ENCODE measurements around the gene MAGIX. TPM values are rescaled to one million over a fixed set of nuclear protein-coding genes. Genes with fewer than 3 reads are reported as not detected.

MAGIX gene
- total RNA-seq, 5 donors from 2014 or later (not counting 1 experiment from before 2014, with no cell fraction given): 0.56 to 1.9 (median 1.6) TPM

DNA sequence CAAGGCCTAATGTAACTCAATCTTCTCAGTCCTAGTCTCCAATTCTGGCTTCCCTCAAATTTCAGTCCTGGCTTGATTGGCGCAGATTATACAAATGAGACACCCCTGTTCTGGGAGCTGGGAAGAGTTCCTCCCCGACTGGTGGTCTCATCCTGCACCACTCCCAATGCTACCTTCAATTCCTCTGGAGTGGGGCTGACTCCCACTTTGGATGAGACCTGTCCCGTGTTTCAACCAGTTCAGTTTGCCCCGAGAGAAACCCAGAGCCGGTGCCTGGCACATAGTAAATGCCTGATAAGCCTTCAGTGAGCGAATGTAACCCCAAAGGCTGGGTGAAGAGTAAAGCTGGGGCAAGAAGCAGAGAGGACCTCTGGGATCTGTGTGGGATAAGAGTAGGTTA lies 41.5 kb downstream of the MAGIX start:
- DNase-seq (no peak), ATAC-seq (replicated peaks in 1 of 4) (no peak)
- Mint-ChIP-seq H3K4me1 (peaks cover 3 to 7% (median 6%) of the 10 kb centered on the region in 3 donors), H3K36me3 (peaks cover 3% of the 10 kb centered on the region), H3K4me3 (no peak overlapping the region), H3K27me3 (no peaks in the 10 kb centered on the region), H3K27ac (no peak overlapping the region), H3K9me3 (no peaks in the 10 kb centered on the region)
- ChIA-PET POLR2A (no interaction called here), CTCF (no interaction called here)
- H3K36me3 ChIP-seq (ENCODE audit: control insufficient read depth in 2 of 2, extremely low read depth in 1 of 2, insufficient read depth in 1 of 2, low read length in 1 of 2): no peaks in the 10 kb centered on the region
- H3K9me3 ChIP-seq: no peaks in the 10 kb centered on the region
- H3K27me3 ChIP-seq (replicated peaks in 1 of 2; ENCODE audit: control insufficient read depth in 2 of 2, extremely low read depth in 1 of 2, insufficient read depth in 2 of 2, low read length in 1 of 2): peaks cover 0 to 8% of the 10 kb centered on the region in 2 experiments
- no peak overlapping the region for H3K27ac ChIP-seq (ENCODE audit: low read length)
- H3K4me1 ChIP-seq (ENCODE audit: control insufficient read depth in 1 of 2, extremely low read depth in 1 of 2, insufficient read depth in 2 of 2, low read length in 2 of 2): peaks cover 2 to 13% of the 10 kb centered on the region in 2 experiments
- WGBS (ENCODE audit: insufficient coverage): 80% methylated on average over 2 of the region's 6 CpGs
- no peak overlapping the region for H3K4me3 ChIP-seq (ENCODE audit: control insufficient read depth in 1 of 2, extremely low read depth in 1 of 2, low read length in 1 of 2)

GRCh38 chrX:49204709-49205108 lies 42.2 kb downstream of the MAGIX start:
- Mint-ChIP-seq H3K27ac (no peak overlapping the region), H3K36me3 (peaks cover 3% of the 10 kb centered on the region), H3K4me3 (no peak overlapping the region), H3K4me1 (peaks cover 3 to 6% (median 6%) of the 10 kb centered on the region in 3 donors), H3K9me3 (no peaks in the 10 kb centered on the region), H3K27me3 (no peaks in the 10 kb centered on the region)
- Histone ChIP-seq H3K4me1 (ENCODE audit: control insufficient read depth in 1 of 2, extremely low read depth in 1 of 2, insufficient read depth in 2 of 2, low read length in 2 of 2) (peaks cover 2 to 8% of the 10 kb centered on the region in 2 experiments), H3K27ac (ENCODE audit: low read length) (no peak overlapping the region), H3K9me3 (no peaks in the 10 kb centered on the region), H3K4me3 (ENCODE audit: control insufficient read depth in 1 of 2, extremely low read depth in 1 of 2, low read length in 1 of 2) (no peak overlapping the region), H3K36me3 (ENCODE audit: control insufficient read depth in 2 of 2, extremely low read depth in 1 of 2, insufficient read depth in 1 of 2, low read length in 1 of 2) (no peaks in the 10 kb centered on the region), H3K27me3 (replicated peaks in 1 of 2; ENCODE audit: control insufficient read depth in 2 of 2, extremely low read depth in 1 of 2, insufficient read depth in 2 of 2, low read length in 1 of 2) (peaks cover 0 to 5% of the 10 kb centered on the region in 2 experiments)
- POLR2A ChIA-PET: no interaction called here
- no CpG with 5 or more reads among the region's 4 CpGs for WGBS (ENCODE audit: insufficient coverage)
- CTCF ChIA-PET: no interaction called here
- ATAC-seq (replicated peaks in 1 of 4) (no peak), DNase-seq (no peak)

GRCh38 chrX:49205443-49205842 lies 42.9 kb downstream of the MAGIX start:
- WGBS (ENCODE audit: insufficient coverage): no CpG with 5 or more reads among the region's 13 CpGs
- ChIA-PET CTCF (no interaction called here), POLR2A (no interaction called here)
- H3K36me3 ChIP-seq (ENCODE audit: control insufficient read depth in 2 of 2, extremely low read depth in 1 of 2, insufficient read depth in 1 of 2, low read length in 1 of 2): no peaks in the 10 kb centered on the region
- no peaks in the 10 kb centered on the region for H3K27me3 Mint-ChIP-seq
- H3K4me1 ChIP-seq (ENCODE audit: control insufficient read depth in 1 of 2, extremely low read depth in 1 of 2, insufficient read depth in 2 of 2, low read length in 2 of 2): peaks cover 1 to 3% of the 10 kb centered on the region in 2 experiments
- H3K36me3 Mint-ChIP-seq: peaks cover 3% of the 10 kb centered on the region
- H3K4me1 Mint-ChIP-seq: peaks cover 3 to 5% (median 5%) of the 10 kb centered on the region in 3 donors
- H3K4me3 ChIP-seq (ENCODE audit: control insufficient read depth in 1 of 2, extremely low read depth in 1 of 2, low read length in 1 of 2): no peak overlapping the region
- DNase-seq (no peak), ATAC-seq (replicated peaks in 1 of 4) (no peak)
- H3K27ac Mint-ChIP-seq: no peak overlapping the region
- no peaks in the 10 kb centered on the region for H3K9me3 ChIP-seq
- H3K27me3 ChIP-seq (replicated peaks in 1 of 2; ENCODE audit: control insufficient read depth in 2 of 2, extremely low read depth in 1 of 2, insufficient read depth in 2 of 2, low read length in 1 of 2): peaks cover 0 to 11% of the 10 kb centered on the region in 2 experiments
- no peaks in the 10 kb centered on the region for H3K9me3 Mint-ChIP-seq
- no peak overlapping the region for H3K4me3 Mint-ChIP-seq
- H3K27ac ChIP-seq (ENCODE audit: low read length): no peak overlapping the region

DNA sequence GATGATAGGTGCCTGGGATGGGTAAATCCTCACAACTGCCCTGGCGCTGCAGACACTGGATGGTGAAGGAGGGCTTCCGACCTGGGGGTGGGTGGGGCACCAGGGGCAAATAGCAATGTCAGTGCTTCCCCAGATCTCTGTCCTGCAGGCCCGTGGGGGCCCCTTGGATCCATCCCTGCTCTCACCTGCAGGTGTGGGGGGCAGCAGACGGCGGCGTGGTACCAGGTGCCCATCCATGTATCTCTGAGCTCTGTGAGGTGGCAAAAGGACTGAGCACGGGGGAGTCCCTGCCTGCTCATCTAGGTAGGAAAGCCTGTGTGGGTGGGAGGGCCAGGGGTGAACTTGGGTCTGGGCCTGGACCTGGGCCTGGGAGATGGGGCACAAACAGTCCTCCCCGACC lies 44.0 kb downstream of the MAGIX start:
- Mint-ChIP-seq H3K9me3 (no peaks in the 10 kb centered on the region), H3K4me1 (peaks cover 0 to 2% (median 0%) of the 10 kb centered on the region in 3 donors), H3K4me3 (no peak overlapping the region), H3K27me3 (no peaks in the 10 kb centered on the region), H3K27ac (no peak overlapping the region), H3K36me3 (peaks cover 3% of the 10 kb centered on the region)
- DNase-seq (no peak), ATAC-seq (replicated peaks in 1 of 4) (no peak)
- POLR2A ChIA-PET: no interaction called here
- Histone ChIP-seq H3K9me3 (no peaks in the 10 kb centered on the region), H3K36me3 (ENCODE audit: control insufficient read depth in 2 of 2, extremely low read depth in 1 of 2, insufficient read depth in 1 of 2, low read length in 1 of 2) (no peaks in the 10 kb centered on the region), H3K4me3 (ENCODE audit: control insufficient read depth in 1 of 2, extremely low read depth in 1 of 2, low read length in 1 of 2) (no peak overlapping the region), H3K27ac (ENCODE audit: low read length) (no peak overlapping the region), H3K4me1 (ENCODE audit: control insufficient read depth in 1 of 2, extremely low read depth in 1 of 2, insufficient read depth in 2 of 2, low read length in 2 of 2) (peaks cover 0 to 2% of the 10 kb centered on the region in 2 experiments), H3K27me3 (replicated peaks in 1 of 2; ENCODE audit: control insufficient read depth in 2 of 2, extremely low read depth in 1 of 2, insufficient read depth in 2 of 2, low read length in 1 of 2) (peaks cover 0 to 16% of the 10 kb centered on the region in 2 experiments)
- CTCF ChIA-PET: no interaction called here
- WGBS (ENCODE audit: insufficient coverage): 82% methylated on average over 2 of the region's 8 CpGs

DNA sequence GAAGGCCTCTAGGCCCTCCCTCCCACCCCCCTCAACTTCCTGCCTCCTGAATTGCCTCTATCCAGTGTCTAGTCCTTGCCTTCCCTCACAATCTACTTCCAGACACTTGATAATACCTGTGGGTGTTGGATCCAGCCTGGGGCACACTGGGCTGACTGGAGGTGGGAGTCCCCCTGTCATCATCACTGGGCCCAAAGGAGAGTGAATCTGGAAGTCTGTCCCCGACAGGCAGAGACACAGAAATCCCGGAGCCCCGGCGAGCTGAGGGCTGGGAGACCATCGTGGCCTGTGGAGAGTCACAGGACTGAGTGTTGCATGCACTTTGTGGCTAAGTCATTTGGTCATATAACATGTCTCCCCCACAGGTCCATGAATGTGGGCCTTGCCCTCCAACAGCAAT lies 45.8 kb downstream of the MAGIX start:
- no peak for DNase-seq
- H3K4me1 Mint-ChIP-seq: no peaks in the 10 kb centered on the region
- Histone ChIP-seq H3K4me3 (ENCODE audit: control insufficient read depth in 1 of 2, extremely low read depth in 1 of 2, low read length in 1 of 2) (no peak overlapping the region), H3K9me3 (no peaks in the 10 kb centered on the region), H3K27me3 (replicated peaks in 1 of 2; ENCODE audit: control insufficient read depth in 2 of 2, extremely low read depth in 1 of 2, insufficient read depth in 2 of 2, low read length in 1 of 2) (peaks cover 0 to 16% of the 10 kb centered on the region in 2 experiments), H3K36me3 (ENCODE audit: control insufficient read depth in 2 of 2, extremely low read depth in 1 of 2, insufficient read depth in 1 of 2, low read length in 1 of 2) (no peaks in the 10 kb centered on the region), H3K27ac (ENCODE audit: low read length) (no peak overlapping the region), H3K4me1 (ENCODE audit: control insufficient read depth in 1 of 2, extremely low read depth in 1 of 2, insufficient read depth in 2 of 2, low read length in 2 of 2) (peaks cover 0 to 2% of the 10 kb centered on the region in 2 experiments)
- H3K27ac Mint-ChIP-seq: no peak overlapping the region
- POLR2A ChIA-PET: interaction anchor here in 1 of 2 donors (0.7 kb wide), 1 partner anchor 40 kb away, joined by 3 read pairs; no protein-coding TSS in a partner anchor
- no CpG with 5 or more reads among the region's 5 CpGs for WGBS (ENCODE audit: insufficient coverage)
- peaks cover 0 to 7% (median 0%) of the 10 kb centered on the region in 3 donors for H3K9me3 Mint-ChIP-seq
- peaks cover 3% of the 10 kb centered on the region for H3K36me3 Mint-ChIP-seq
- no peaks in the 10 kb centered on the region for H3K27me3 Mint-ChIP-seq
- no peak overlapping the region for H3K4me3 Mint-ChIP-seq
- ATAC-seq (replicated peaks in 1 of 4): no peak
- CTCF ChIA-PET: interaction anchor here in 1 of 2 donors (0.7 kb wide), 1 partner anchor 421 kb away, joined by 3 read pairs; no protein-coding TSS in a partner anchor

DNA sequence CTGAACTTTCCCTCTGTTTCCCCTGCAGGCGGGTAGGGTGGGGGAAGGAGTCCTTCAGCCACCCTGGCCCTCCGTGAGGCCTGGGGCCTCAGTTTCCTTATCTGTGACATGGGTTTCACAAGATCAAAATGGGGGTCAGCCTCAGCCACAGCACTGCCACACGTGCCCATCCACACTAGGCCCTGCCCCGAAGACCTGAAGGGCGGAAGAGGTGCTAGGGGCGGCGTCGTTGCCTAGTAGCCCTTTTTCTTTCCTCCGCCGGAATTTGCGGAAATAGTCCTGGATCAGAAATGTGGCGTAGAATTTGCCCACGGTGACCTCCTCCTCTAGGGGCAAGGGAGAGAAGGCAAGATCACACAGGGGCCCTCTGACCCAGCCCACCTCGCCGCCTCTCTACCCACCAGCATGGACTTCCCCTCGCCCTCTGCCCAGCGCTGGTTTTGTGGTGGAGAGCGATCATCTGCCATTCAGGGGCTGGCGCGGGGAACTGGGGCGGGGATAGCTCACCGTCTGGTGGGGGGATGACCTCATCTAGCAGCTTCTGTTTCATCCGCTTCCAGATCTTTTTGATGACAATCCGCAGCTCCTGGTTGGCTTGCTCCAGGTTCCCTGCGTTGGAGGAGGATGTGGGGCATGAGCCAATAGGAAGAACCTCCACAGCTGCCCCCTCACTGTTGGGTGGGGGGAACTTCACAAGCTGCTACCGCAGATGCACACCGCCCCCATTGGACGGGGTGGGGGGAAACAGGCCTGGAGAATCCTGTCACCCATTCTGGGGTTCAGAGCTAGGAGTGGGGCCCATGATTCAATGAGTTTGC lies 47.1 kb downstream of the MAGIX start:
- DNase-seq (no peak), ATAC-seq (replicated peaks in 1 of 4) (peak in 1 of 4 experiments; percentile 39)
- H3K27ac Mint-ChIP-seq: no peak overlapping the region
- CTCF ChIA-PET: no interaction called here
- H3K4me3 Mint-ChIP-seq: no peak overlapping the region
- no peaks in the 10 kb centered on the region for H3K9me3 ChIP-seq
- no peaks in the 10 kb centered on the region for H3K36me3 Mint-ChIP-seq
- peaks cover 0 to 8% (median 0%) of the 10 kb centered on the region in 3 donors for H3K9me3 Mint-ChIP-seq
- H3K4me1 Mint-ChIP-seq: no peaks in the 10 kb centered on the region
- POLR2A ChIA-PET: no interaction called here
- WGBS (ENCODE audit: insufficient coverage): 28% methylated on average over 5 of the region's 28 CpGs
- H3K4me1 ChIP-seq (ENCODE audit: control insufficient read depth in 1 of 2, extremely low read depth in 1 of 2, insufficient read depth in 2 of 2, low read length in 2 of 2): peaks cover 0 to 2% of the 10 kb centered on the region in 2 experiments
- H3K36me3 ChIP-seq (ENCODE audit: control insufficient read depth in 2 of 2, extremely low read depth in 1 of 2, insufficient read depth in 1 of 2, low read length in 1 of 2): no peaks in the 10 kb centered on the region
- peaks cover 0 to 16% of the 10 kb centered on the region in 2 experiments for H3K27me3 ChIP-seq (replicated peaks in 1 of 2; ENCODE audit: control insufficient read depth in 2 of 2, extremely low read depth in 1 of 2, insufficient read depth in 2 of 2, low read length in 1 of 2)
- H3K27me3 Mint-ChIP-seq: no peaks in the 10 kb centered on the region
- no peak overlapping the region for H3K4me3 ChIP-seq (ENCODE audit: control insufficient read depth in 1 of 2, extremely low read depth in 1 of 2, low read length in 1 of 2)
- H3K27ac ChIP-seq (ENCODE audit: low read length): no peak overlapping the region

Data from T-cell (primary cell).